ENCODE data around the gene FCHSD2. TPM values are rescaled to one million over a fixed set of nuclear protein-coding genes. Genes with fewer than 3 reads are reported as not detected.

The FCHSD2 gene
- total RNA-seq, 2 donors from 2014 or later, result 12.1 to 20.9 TPM

DNA sequence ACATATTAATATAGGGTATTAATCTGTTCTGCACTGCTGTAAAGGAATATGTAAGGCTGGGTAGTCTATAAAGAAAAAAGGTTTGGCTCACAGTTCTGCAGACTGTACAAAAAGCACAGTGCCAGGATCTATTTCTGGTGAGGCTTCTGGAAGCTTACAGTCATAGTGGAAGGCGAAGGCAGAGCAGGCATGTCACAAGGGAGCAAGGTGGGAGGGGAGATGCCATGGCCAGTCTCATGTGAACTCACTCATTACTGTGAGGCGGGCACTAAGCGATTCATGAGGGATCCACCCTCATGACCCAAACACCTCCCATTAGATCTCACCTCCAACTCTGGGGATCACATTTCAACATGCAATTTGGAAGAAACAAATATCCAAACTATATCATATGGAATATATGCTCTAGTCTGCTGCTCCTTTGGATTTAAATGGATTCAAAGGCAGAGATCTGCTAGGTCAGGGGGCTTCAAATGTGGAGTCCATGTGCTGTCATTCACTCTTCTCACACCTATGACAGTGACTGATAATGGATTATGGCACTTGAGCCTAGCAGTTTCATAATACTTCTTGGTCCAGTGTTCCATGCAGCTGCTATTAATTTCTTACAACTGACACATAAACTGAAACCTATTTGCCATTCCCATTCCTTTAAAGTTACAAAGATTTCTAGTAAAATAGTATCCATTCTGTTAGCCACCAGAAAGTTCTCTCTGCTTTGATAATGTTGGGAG is 182.0 kb downstream of the FCHSD2 start:
- no peak overlapping the region for H3K9ac ChIP-seq (ENCODE audit: low read depth in 2 of 2, low read length in 2 of 2)
- no peaks in the 10 kb centered on the region for H3K9me3 ChIP-seq
- TF ChIP-seq, protein P1, sequence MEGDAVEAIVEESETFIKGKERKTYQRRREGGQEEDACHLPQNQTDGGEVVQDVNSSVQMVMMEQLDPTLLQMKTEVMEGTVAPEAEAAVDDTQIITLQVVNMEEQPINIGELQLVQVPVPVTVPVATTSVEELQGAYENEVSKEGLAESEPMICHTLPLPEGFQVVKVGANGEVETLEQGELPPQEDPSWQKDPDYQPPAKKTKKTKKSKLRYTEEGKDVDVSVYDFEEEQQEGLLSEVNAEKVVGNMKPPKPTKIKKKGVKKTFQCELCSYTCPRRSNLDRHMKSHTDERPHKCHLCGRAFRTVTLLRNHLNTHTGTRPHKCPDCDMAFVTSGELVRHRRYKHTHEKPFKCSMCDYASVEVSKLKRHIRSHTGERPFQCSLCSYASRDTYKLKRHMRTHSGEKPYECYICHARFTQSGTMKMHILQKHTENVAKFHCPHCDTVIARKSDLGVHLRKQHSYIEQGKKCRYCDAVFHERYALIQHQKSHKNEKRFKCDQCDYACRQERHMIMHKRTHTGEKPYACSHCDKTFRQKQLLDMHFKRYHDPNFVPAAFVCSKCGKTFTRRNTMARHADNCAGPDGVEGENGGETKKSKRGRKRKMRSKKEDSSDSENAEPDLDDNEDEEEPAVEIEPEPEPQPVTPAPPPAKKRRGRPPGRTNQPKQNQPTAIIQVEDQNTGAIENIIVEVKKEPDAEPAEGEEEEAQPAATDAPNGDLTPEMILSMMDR (IDR thresholded peaks at IDR 0.05), result no peak
- no peak overlapping the region for H3K4me3 ChIP-seq
- DNase-seq, result no peak
- H3K27ac ChIP-seq, result no peak overlapping the region
- no peaks in the 10 kb centered on the region for H3K4me1 ChIP-seq
- intact Hi-C loops (cut with DNase I), result no loop called here
- no peaks in the 10 kb centered on the region for H3K36me3 ChIP-seq
- no peaks in the 10 kb centered on the region for H3K27me3 ChIP-seq

DNA sequence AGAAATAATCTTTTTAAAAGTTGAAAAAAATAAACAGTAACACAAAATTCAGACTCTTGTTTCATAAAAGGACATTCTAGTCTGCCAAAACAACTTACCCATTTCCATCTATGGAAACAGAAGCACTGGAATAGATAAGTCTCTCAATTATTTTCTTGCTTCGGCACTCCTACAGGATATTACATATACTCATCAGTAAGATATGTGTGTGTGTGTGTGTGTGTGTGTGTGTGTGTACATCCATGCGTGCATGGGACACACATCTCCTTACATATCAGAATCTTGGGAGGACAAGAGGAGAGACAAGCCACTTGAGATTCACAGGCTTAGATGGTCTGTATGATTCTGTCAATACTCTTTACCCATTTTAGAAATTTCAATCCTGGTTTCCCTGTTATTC is 183.3 kb downstream of the FCHSD2 start:
- no peaks in the 10 kb centered on the region for H3K9me3 ChIP-seq
- no peaks in the 10 kb centered on the region for H3K27me3 ChIP-seq
- no peak overlapping the region for H3K9ac ChIP-seq (ENCODE audit: low read depth in 2 of 2, low read length in 2 of 2)
- H3K27ac ChIP-seq, result no peak overlapping the region
- intact Hi-C loops (cut with DNase I), result no loop called here
- TF ChIP-seq, protein P1 (IDR thresholded peaks at IDR 0.05), result no peak
- no peak for DNase-seq
- no peaks in the 10 kb centered on the region for H3K4me1 ChIP-seq
- H3K4me3 ChIP-seq, result no peak overlapping the region
- H3K36me3 ChIP-seq, result no peaks in the 10 kb centered on the region

DNA sequence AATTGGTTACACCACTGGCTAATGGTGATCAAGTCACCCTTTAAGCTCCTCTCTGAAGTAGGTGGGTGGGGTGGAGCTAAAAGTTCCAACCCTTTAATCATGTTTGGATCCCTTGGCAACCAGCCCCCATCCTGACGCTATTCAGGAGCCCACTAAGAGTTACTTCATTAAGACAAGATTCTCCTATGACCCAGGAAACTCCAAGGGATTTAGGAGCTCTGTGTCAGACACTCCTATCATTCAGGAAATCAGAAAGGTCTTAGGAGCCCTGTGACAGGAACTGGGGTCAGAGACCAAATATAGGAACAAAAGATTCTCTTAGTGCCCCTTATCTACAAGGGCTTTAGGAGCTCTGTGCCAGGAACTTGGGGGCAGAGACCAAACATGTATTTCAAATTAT is 186.7 kb downstream of the FCHSD2 start:
- no peak overlapping the region for H3K9ac ChIP-seq (ENCODE audit: low read depth in 2 of 2, low read length in 2 of 2)
- no peak for DNase-seq
- no peaks in the 10 kb centered on the region for H3K4me1 ChIP-seq
- H3K27me3 ChIP-seq, result no peaks in the 10 kb centered on the region
- TF ChIP-seq, protein P1 (IDR thresholded peaks at IDR 0.05), result no peak
- H3K27ac ChIP-seq, result no peak overlapping the region
- H3K9me3 ChIP-seq, result no peaks in the 10 kb centered on the region
- no peak overlapping the region for H3K4me3 ChIP-seq
- intact Hi-C loops (cut with DNase I), result no loop called here
- H3K36me3 ChIP-seq, result no peaks in the 10 kb centered on the region

DNA sequence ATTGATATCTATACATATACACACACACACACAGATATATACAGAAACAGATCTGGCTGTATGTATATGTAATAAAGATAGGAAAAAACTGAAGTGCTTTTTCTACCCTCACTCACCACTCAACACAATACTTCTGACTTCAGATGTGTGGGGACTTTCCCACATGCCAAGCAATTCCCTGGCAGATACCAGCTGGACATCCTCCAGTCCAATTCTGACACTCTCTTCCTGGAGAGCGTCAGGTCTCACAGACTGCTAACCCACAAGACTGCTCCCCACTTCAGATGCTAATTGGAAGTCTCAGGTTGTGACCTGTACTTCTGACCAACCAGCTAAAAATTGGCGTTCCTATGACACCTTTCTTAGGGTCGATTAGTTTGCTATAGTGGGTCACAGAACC is 187.3 kb downstream of the FCHSD2 start:
- no peaks in the 10 kb centered on the region for H3K36me3 ChIP-seq
- no peak overlapping the region for H3K4me3 ChIP-seq
- no peak for DNase-seq
- H3K27me3 ChIP-seq, result no peaks in the 10 kb centered on the region
- TF ChIP-seq, protein P1 (IDR thresholded peaks at IDR 0.05), result no peak
- no peak overlapping the region for H3K9ac ChIP-seq (ENCODE audit: low read depth in 2 of 2, low read length in 2 of 2)
- intact Hi-C loops (cut with DNase I), result no loop called here
- no peaks in the 10 kb centered on the region for H3K4me1 ChIP-seq
- no peaks in the 10 kb centered on the region for H3K9me3 ChIP-seq
- no peak overlapping the region for H3K27ac ChIP-seq

DNA sequence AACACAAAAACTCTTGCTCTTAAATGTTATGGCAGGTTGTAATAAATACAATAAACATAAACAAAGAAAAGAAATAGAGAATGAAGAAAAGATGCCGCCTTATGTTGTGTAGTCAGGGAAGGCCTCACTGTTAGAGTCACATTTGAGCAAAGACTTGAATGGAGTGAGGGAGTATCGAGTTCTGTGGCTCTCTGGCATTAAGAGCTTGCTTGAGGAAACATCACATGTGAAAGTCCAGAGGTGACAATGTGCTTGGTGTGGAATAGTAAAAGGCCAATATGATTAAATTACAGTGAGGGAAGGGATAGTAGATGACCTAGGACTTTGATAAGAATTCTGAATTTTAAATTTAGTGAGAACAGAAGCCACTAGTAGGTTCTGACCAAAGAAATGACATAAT is 188.5 kb downstream of the FCHSD2 start:
- intact Hi-C loops (cut with DNase I), result no loop called here
- Histone ChIP-seq H3K36me3 (no peaks in the 10 kb centered on the region), H3K9ac (ENCODE audit: low read depth in 2 of 2, low read length in 2 of 2) (no peak overlapping the region), H3K4me3 (no peak overlapping the region), H3K4me1 (no peaks in the 10 kb centered on the region), H3K27ac (no peak overlapping the region), H3K9me3 (no peaks in the 10 kb centered on the region), H3K27me3 (no peaks in the 10 kb centered on the region)
- no peak for DNase-seq
- TF ChIP-seq, protein P1 (IDR thresholded peaks at IDR 0.05), result no peak

All from colonic mucosa (tissue), 4 donors.